Neural progenitor cell (in vitro differentiated cells): ENCODE results near the gene THAP6. TPM values are rescaled to one million over a fixed set of nuclear protein-coding genes. Genes with fewer than 3 reads are reported as not detected.

Experiments used
- DNase-seq: peaks from one replicate; pipeline ENCODE4 v3.0.0-alpha.2; 2016; ENCODE audit warnings: low spot score
- H2AFZ ChIP-seq: fragments of 200-600 bp; sonication (generic); replicated peaks from 2 replicates; pipeline ENCODE4 v1.6.1; 2016; ENCODE audit warnings: antibody characterized with exemption
- H3F3A ChIP-seq: fragments of 200-600 bp; sonication (generic); 2 replicates; pipeline ENCODE4 v1.6.1; 2016; ENCODE audit warnings: antibody characterized with exemption, low read depth
- H3K27ac ChIP-seq: fragments of 200-600 bp; sonication (generic); 2 replicates; pipeline ENCODE4 v1.5.1; 2016; ENCODE audit warnings: mild to moderate bottlenecking
- H3K27me3 ChIP-seq: fragments of 200-600 bp; sonication (generic); 2 replicates; pipeline ENCODE4 v1.6.1; 2016; ENCODE audit warnings: mild to moderate bottlenecking, moderate library complexity
- H3K36me3 ChIP-seq: fragments of 200-600 bp; sonication (generic); 2 replicates; pipeline ENCODE4 v1.5.1; 2016
- H3K4me1 ChIP-seq: fragments of 200-600 bp; sonication (generic); 2 replicates; pipeline ENCODE4 v1.6.1; 2016; ENCODE audit warnings: mixed run types
- H3K4me2 ChIP-seq: fragments of 200-600 bp; sonication (generic); 2 replicates; pipeline ENCODE4 v1.6.1; 2016
- H3K4me3 ChIP-seq: fragments of 200-600 bp; sonication (generic); 2 replicates; pipeline ENCODE4 v1.5.1; 2016
- H3K79me2 ChIP-seq: fragments of 200-600 bp; sonication (generic); 2 replicates; pipeline ENCODE4 v1.6.1; 2016; ENCODE audit warnings: low read depth
- H3K9ac ChIP-seq: fragments of 200-600 bp; sonication (generic); 2 replicates; pipeline ENCODE4 v1.6.1; 2016
- H3K9me3 ChIP-seq: fragments of 200-600 bp; sonication (generic); 2 replicates; pipeline ENCODE4 v1.5.1; 2016; ENCODE audit warnings: low read depth
- H4K20me1 ChIP-seq: fragments of 200-600 bp; sonication (generic); 2 replicates; pipeline ENCODE4 v1.6.1; 2016; ENCODE audit warnings: low read depth
- H3K27ac Mint-ChIP-seq: 3 replicates; pipeline ENCODE4 v1.8.0; 2021; ENCODE audit warnings: mixed read lengths
- H3K27me3 Mint-ChIP-seq: 2 replicates; pipeline ENCODE4 v1.8.0; 2022; ENCODE audit warnings: low read depth, mild to moderate bottlenecking, inconsistent platforms, moderate library complexity, mixed read lengths; ENCODE audit not compliant: insufficient read depth
- H3K36me3 Mint-ChIP-seq: 3 replicates; pipeline ENCODE4 v1.8.0; 2021; ENCODE audit warnings: mixed read lengths
- H3K4me1 Mint-ChIP-seq: 3 replicates; pipeline ENCODE4 v1.8.0; 2021; ENCODE audit warnings: mixed read lengths
- H3K4me3 Mint-ChIP-seq: 3 replicates; pipeline ENCODE4 v1.8.0; 2021; ENCODE audit warnings: mild to moderate bottlenecking, moderate library complexity, mixed read lengths
- H3K9me3 Mint-ChIP-seq: 3 replicates; pipeline ENCODE4 v1.8.0; 2020; ENCODE audit warnings: mixed read lengths
- EZH2 ChIP-seq: fragments of 200-600 bp; sonication (generic); IDR thresholded peaks from 2 replicates; pipeline ENCODE4 v1.6.1; 2017; ENCODE audit warnings: antibody characterized with exemption, mild to moderate bottlenecking, moderate library complexity
- EZH2phosphoT487 ChIP-seq: fragments of 200-600 bp; sonication (generic); IDR thresholded peaks from 2 replicates; pipeline ENCODE4 v1.6.1; 2017; ENCODE audit warnings: antibody characterized with exemption
- total RNA-seq: library from RNA; depleted of rRNA; stranded (reverse); fragments of >200 nt; gene quantifications from 2 replicates; pipeline ENCODE4 v1.2.3, GENCODE V29; 2015; ENCODE audit warnings: low replicate concordance
- TF ChIP-seq, protein P1 (sequence below): fragments of 200-600 bp; sonication (generic); IDR thresholded peaks from 2 replicates; pipeline ENCODE4 v1.5.1; 2017; ENCODE audit warnings: antibody characterized with exemption, mild to moderate bottlenecking

THAP6 gene
- total RNA-seq, 1 donor from 2014 or later = 30.6 TPM

DNA sequence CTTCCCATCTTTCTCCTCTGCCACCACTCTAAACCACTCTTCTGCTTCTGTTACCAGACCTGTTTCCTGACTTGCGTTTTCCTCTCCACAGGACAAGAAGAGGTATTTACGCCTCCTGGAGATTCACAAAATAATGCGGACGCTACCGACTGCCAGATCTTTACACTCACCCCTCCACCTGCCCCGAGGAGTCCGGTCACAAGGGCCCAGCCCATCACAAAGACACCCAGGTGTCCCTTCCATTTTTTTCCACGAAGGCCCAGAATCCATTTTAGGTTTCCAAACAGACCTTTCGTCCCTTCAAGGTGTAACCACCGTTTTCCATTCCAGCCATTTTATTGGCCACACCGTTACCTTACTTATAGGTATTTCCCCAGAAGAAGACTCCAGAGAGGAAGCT is 49.8 kb downstream of the THAP6 start:
- H3K9ac ChIP-seq = no peak overlapping the region
- H3K27me3 ChIP-seq = no peaks in the 10 kb centered on the region
- no peak overlapping the region for H3K27ac Mint-ChIP-seq
- H3K36me3 Mint-ChIP-seq = no peaks in the 10 kb centered on the region
- TF ChIP-seq, protein P1, sequence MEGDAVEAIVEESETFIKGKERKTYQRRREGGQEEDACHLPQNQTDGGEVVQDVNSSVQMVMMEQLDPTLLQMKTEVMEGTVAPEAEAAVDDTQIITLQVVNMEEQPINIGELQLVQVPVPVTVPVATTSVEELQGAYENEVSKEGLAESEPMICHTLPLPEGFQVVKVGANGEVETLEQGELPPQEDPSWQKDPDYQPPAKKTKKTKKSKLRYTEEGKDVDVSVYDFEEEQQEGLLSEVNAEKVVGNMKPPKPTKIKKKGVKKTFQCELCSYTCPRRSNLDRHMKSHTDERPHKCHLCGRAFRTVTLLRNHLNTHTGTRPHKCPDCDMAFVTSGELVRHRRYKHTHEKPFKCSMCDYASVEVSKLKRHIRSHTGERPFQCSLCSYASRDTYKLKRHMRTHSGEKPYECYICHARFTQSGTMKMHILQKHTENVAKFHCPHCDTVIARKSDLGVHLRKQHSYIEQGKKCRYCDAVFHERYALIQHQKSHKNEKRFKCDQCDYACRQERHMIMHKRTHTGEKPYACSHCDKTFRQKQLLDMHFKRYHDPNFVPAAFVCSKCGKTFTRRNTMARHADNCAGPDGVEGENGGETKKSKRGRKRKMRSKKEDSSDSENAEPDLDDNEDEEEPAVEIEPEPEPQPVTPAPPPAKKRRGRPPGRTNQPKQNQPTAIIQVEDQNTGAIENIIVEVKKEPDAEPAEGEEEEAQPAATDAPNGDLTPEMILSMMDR = no peak
- TF ChIP-seq EZH2 = no peak
- TF ChIP-seq EZH2phosphoT487 = no peak
- H3K4me1 Mint-ChIP-seq = peaks cover 4% of the 10 kb centered on the region
- H2AFZ ChIP-seq = peak overlapping the region; percentile 13
- no peak for DNase-seq
- no peaks in the 10 kb centered on the region for H3K79me2 ChIP-seq
- H3K36me3 ChIP-seq = no peaks in the 10 kb centered on the region
- H3K9me3 ChIP-seq = no peaks in the 10 kb centered on the region
- no peak overlapping the region for H3K4me3 ChIP-seq
- no peak overlapping the region for H3K4me2 ChIP-seq
- H3F3A ChIP-seq = no peaks in the 10 kb centered on the region
- peaks cover 6% of the 10 kb centered on the region for H3K27me3 Mint-ChIP-seq
- H3K9me3 Mint-ChIP-seq = peaks cover 5% of the 10 kb centered on the region
- H3K27ac ChIP-seq = no peak overlapping the region
- H4K20me1 ChIP-seq = no peaks in the 10 kb centered on the region
- no peaks in the 10 kb centered on the region for H3K4me1 ChIP-seq
- H3K4me3 Mint-ChIP-seq = no peak overlapping the region

DNA sequence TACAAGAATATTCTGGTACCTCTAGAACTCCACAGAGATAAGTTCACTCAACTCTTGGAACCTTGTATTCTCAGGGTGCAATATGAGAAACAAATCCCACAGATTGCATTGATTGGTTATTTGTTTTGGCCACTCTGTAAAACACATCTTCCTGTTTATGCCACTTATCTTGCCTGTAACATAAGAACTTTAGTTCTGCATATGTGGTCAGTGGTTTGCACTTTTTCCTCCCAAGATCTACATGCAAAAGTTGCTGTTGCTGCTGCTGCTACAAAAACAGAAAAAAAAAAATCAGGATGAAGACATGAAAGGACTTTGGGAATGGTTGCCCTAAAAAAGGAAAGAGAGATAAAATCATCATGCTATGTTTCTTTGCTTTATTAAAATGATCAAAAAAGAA is 51.2 kb downstream of the THAP6 start:
- H3K4me1 Mint-ChIP-seq = peaks cover 4% of the 10 kb centered on the region
- Histone ChIP-seq H3K27ac (no peak overlapping the region), H3K9me3 (no peaks in the 10 kb centered on the region), H3K4me1 (no peaks in the 10 kb centered on the region), H3K27me3 (no peaks in the 10 kb centered on the region), H2AFZ (no peak overlapping the region), H3K4me2 (no peak overlapping the region), H3K4me3 (no peak overlapping the region), H3K9ac (no peak overlapping the region), H3F3A (no peaks in the 10 kb centered on the region), H3K79me2 (no peaks in the 10 kb centered on the region), H3K36me3 (no peaks in the 10 kb centered on the region), H4K20me1 (no peaks in the 10 kb centered on the region)
- peaks cover 5% of the 10 kb centered on the region for H3K27me3 Mint-ChIP-seq
- no peak for DNase-seq
- peaks cover 5% of the 10 kb centered on the region for H3K9me3 Mint-ChIP-seq
- no peak overlapping the region for H3K27ac Mint-ChIP-seq
- no peaks in the 10 kb centered on the region for H3K36me3 Mint-ChIP-seq
- TF ChIP-seq EZH2 (no peak), EZH2phosphoT487 (no peak)
- TF ChIP-seq, protein P1 = no peak
- no peak overlapping the region for H3K4me3 Mint-ChIP-seq

DNA sequence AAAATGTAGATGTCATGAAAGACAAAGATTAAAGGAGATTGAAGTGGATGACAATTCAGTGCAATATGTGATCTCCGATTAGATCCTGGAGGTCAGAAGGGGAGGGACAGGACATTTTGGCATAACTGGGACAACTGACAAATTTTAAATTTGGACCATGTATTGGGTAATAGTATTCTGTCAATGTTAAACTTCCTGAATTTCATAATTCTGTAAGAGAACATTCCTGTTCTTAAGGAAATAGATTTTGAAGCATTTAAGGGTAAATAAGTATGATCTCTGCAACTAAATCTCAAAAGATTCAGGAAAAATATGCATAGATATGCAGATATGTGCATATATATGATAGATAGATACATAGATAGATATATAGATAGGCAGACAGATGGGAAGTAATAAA is 52.6 kb downstream of the THAP6 start:
- H3K27me3 Mint-ChIP-seq = peaks cover 4% of the 10 kb centered on the region

More for the DNA sequence above, 52.6 kb downstream of the THAP6 start:
- H3K4me1 Mint-ChIP-seq = peaks cover 2% of the 10 kb centered on the region
- no peak overlapping the region for H3K27ac ChIP-seq
- no peaks in the 10 kb centered on the region for H3K79me2 ChIP-seq
- no peaks in the 10 kb centered on the region for H3K36me3 ChIP-seq
- H3K4me3 Mint-ChIP-seq = no peak overlapping the region
- TF ChIP-seq EZH2 (no peak), EZH2phosphoT487 (no peak)
- TF ChIP-seq, protein P1 = no peak
- no peaks in the 10 kb centered on the region for H4K20me1 ChIP-seq
- no peaks in the 10 kb centered on the region for H3F3A ChIP-seq
- no peaks in the 10 kb centered on the region for H3K9me3 ChIP-seq
- H3K9me3 Mint-ChIP-seq = peaks cover 5% of the 10 kb centered on the region
- peaks cover under 1% of the 10 kb centered on the region for H3K27me3 ChIP-seq
- no peaks in the 10 kb centered on the region for H3K36me3 Mint-ChIP-seq
- H3K9ac ChIP-seq = no peak overlapping the region
- no peak overlapping the region for H3K27ac Mint-ChIP-seq
- no peak overlapping the region for H3K4me3 ChIP-seq
- no peaks in the 10 kb centered on the region for H3K4me1 ChIP-seq
- no peak overlapping the region for H3K4me2 ChIP-seq
- no peak overlapping the region for H2AFZ ChIP-seq
- DNase-seq = no peak
